NCI-H2107 treated with DMSO at 0.1 percent for 48 hours (cell line): ENCODE data around the gene STT3A.

Experiments used
- DNase-seq: peaks from one replicate; lab custom pipeline; 2025; ENCODE audit not compliant: unreplicated experiment; lab: John Stamatoyannopoulos, UW

STT3A gene

DNA sequence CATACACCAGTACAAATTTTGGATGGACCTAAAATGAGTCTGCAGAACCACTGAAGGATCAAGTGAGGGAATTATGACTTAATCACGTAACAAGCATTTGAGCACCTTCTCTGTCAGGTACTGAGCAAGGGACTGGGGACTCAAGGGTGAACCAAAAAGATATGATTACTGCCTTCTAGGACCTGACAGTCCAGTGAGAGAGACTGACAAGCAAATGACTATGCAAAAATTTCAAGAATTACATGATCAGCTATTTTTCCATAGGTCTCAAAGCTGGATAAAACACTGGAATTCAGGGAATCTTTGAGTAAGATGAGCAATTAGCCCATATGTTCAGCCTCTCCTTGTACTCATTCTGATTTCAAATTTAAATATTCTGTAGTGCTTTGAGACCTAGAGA is 5.2 kb upstream of the STT3A start:
- DNase-seq: no peak

DNA sequence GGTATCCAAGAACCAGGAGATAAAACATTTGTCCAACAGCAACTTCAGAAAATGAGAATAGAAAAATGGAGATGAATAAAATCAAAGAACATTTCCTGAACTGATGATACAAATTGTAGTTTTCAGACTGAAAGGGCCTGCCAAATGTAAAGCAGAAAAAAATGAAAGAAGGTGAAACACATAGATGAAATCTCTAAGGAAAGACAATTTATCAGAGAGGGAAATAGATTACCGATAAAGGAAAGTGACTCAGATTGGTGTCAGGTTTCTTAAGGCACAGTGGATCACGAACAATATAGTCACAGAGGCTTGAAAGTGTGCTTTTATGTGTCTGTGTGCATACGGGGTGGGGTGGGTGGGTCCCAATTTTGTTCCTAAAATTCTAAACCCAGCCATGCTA is 4.1 kb upstream of the STT3A start:
- no peak for DNase-seq

DNA sequence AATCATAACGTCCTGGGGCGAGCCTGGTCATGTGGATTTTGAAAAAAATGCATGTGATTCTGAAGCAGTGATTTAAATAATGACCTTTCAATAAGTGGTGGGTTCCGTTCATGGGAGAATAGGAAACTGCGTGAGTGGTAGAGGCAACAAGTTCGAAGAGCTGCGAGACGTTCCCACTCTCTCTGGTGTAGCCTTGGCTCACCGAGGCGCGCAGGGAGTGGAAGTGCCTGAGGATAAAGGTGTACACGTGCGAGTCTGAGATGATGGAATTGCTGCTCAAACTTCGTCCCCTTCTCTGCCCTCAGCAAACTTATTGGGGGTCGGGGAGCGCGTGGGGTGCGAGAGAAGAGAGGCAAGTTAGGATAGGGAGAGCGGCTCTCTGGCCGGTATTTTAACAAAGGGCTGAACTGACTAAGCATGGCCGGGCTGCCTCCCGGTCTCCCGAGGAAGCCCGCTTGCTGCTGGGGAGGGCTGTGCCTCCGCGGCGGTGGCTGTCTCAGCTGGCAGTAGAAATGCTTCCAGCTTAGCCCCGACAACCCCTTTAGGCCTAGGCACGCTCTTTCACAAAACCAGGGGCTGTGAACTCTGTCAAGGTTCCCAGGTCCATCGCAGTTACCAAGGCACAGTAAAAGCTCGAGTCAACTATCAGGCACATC is 875 bp upstream of the STT3A start:
- DNase-seq: no peak

DNA sequence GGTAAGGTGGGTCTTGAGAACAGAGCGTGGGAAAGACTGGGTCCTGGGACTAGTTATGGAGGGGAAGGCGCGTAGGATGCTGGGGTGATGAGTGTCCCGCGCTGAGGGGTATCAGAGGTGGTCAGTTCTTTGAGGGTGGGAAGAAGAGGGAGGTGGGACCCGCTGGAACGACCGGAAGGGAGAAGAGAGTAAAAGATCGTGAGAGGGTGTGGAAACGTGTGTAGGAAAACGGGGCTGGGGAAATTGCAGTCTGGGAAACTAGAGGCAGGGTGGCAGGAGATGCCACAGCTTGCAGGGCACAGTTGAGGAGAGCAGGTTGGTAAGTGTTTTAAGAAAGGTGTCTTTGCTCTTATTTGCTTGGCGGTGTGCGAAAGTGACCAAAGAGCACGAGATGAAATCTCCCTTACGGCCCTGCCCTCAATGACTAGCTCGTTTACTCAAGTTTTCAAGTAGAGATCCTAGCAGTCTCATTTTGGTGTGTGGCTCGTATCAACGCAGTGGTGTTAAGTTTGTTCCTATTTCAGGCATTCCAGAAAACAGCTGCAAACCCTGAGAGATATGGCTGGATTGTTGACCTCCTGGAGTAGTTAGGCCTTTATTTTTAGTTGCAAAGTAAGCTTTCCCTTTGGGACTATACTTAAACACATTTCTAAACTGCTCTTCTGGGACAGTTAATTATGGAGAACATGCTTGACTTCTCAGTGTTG is 615 bp downstream of the STT3A start:
- no peak for DNase-seq

DNA sequence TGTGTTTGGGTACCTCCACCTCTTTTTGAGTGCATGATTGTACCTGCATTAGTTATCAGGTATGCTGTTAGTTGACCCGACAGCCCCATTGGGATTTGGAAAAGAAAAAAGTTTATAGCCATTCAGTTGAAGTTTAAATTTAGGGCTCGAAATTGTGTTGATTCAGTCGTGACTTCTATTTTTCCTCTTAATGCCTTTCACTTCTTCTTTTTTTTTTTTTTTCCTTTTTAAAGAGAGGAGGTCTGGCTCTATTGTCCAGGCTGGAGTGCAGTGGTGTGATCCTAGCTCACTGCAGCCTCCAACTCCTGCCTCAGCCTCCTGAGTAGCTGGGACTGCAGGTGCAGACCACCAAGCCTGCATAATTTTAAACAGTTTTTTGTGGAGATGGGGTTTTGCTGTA is 2.3 kb downstream of the STT3A start:
- no peak for DNase-seq

DNA sequence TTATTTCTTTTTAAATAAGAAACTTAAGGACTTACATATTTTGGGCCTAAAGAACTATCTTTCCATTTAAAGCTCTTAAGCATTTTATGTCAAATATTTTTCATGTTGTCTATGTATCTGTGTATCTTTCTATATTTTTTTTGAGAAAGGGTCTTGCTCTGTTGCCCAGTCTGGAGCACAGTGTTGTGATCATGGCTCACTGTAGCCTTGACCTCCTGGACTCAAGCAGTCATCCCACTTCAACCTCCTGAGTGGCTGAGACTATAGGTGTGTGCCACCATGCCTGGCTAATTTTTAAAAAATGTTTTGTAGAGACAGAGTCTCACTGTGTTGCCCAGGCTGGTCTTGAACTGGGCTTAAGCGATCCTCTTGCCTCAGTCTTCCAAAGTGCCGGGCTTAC is 8.0 kb downstream of the STT3A start:
- DNase-seq: no peak

DNA sequence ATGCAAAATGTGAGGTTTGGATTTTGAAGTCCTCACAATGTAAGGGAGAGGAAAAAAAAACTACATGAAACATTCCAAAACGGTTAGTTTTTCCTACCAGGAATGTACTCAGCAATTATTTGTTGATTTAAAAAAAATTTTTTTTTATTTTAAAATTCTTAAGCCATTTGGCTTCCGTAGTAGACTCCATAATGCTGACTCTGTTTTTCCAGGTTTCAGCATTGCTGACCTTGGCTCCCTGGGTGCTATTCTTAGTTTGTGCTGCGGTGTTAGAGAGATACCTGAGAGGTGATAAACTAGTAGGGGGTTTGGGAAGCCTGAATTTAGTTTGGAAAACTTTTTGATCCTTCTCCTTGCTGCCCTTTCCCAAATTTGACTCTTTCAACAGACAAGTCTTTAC is 10.6 kb downstream of the STT3A start:
- no peak for DNase-seq

DNA sequence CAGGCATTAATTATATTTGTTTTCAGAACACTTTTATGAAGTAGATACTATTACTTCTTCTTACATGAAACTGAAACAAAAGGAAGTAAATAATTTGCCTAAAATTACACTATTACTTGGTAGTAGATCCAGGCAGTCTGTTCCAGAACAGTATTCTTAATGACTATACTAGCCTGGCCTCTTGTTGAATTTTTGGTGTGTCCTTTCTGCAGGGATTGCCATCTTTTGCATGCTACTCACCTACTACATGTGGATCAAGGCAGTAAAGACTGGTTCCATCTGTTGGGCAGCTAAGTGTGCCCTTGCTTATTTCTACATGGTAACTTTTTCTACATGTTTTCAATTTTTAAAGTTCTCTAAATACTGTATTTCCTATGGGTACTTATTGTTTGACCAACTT is 12.8 kb downstream of the STT3A start:
- no peak for DNase-seq

DNA sequence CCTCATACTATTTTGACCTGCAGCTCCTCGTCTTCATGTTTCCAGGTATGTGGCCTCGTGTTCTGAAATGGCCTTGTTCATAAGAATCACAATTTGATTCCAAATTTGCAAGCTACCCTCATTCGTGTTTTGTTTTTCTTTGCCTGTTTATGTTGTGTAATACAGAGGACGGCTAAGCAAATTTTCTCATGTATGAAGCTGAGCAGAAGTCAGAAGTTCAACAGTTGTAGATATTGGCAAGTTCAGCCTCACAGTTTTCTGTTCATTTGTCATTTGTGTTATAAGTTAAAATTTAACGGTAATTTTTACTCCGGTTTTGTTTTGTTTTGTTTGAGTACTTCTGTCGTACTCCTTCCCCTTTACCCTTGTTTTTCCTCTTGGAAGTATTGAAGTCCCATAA is 16.9 kb downstream of the STT3A start:
- DNase-seq: no peak

DNA sequence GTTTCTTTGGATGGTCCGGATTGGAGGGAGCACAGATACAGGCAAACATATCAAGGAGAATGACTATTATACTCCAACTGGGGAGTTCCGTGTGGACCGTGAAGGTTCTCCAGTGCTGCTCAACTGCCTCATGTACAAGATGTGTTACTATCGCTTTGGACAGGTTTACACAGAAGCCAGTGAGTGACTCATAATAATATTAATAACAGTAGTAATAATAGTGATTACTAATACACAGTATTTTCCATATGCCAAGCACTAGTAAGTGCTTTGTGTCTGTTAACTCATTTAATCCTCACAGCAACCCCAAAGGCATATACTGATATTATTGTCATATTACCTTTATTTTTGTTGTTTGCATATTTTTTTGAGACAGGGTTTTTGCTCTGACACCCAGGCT is 25.7 kb downstream of the STT3A start:
- no peak for DNase-seq

DNA sequence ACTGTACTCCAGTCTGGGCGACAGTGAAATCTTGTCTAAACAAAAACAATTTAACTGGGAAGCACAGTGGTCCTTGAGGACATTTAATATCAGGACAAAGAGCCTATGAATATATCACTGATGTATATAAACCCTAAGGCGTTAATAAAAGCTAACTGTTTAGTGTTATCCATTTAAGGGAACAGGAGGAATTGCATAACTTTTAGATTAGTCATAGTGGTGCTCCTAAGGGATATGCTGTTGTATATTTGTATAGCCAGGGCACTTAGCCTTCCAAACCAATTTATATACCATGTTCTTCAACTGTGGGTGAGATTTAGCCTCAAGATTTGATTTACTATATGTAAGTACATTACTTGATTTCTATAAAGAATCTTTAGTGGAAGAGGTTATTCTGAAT is 29.3 kb downstream of the STT3A start:
- DNase-seq: no peak

DNA sequence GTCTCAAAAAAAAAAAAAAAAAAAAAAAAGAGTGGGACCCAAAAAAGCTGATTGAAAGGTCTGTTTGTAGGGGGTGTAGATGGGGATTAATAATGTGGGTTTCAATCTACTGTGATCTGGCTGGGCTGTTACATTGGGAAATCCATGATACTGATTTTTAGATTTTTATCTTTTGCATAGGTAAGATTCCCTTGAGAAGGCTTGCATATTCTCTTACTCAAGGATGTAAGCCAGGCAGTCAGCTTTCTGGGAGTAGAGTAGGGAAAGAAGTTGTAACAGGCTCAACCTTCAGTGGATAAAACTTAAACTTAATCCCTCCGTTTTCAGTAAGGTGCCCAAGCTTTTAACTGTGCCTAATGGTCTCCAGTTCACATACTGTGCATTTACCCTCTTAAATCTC is 30.4 kb downstream of the STT3A start:
- no peak for DNase-seq

DNA sequence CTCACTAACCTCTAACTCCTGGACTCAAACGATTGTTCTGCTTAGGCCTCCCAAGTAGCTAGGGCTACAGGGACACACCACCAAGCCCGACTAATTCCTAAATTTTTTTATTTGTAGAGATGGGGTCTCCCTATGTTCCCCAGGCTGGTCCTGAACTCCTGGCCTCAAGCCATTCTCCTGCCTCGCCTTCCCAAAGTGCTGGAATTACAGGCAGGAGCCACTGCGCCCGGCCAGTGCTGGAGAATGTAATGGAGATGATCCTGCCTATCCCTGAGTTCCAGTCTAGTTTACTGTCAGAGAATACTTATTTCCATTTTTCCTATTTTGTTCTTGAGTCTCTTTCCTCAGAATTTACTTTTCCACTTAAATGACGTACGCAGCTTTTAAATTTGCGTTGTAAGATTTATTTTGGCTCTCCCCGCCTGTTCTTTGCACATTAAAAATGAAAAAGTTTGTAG is 32.1 kb downstream of the STT3A start, which contains the start of gene CHEK1:
Gene CHEK1 (plus strand): TSS at position 408 of the 458 bp plus-strand sequence. CDS start 1,606 bp downstream, outside the sequence.
- DNase-seq: no peak

DNA sequence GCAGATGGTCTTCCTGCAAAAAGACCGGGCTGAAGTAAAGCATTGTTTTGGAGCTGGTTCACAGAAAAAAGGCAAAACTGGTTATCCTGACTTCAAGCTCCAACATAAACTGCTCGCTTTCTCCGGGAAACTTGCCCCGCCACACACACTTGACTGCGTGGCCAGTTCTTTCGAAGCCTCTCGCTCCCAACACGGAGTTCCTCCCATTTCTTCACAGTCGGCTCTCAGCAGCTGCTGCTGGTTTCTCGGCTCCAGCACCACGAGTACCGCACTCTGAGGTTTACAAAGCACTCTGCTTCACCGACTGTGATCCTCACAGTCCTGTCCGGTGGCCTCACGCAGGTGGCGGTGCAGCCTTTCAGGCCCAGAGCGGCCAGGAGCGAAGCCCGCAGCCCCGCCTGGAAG is 32.6 kb downstream of the STT3A start:
- no peak for DNase-seq

DNA sequence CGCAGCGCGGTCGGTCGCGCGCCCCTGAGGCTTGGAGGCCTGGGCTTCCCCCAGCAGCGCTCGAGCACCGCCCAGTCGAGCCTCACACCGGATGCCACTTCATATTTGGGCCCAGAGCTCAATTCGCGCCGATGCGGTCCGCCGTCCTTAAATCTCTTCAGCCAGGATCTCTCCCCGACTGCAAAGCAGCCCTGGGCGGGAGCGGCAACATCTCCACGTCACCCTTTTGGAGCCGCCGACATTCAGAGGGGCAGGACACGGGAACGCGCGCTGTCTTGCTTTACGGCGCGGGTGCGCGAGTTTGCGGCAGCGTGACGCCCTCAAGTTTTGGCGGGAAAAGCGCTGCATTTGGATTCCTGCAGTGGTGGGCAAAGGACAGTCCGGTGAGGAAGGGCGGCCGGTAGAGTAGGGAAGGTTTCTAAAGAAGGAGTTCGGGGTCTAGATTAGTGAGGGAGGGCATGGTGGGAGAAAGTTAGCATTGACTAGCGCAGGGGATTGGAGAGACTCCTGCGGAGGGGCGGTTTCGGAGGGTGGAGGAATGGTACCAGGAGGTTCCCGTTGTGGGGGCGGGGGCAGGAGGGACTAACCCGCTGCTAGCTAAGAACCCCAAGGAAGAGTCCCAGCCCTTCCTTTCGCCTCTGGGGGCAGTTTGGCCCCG is 33.1 kb downstream of the STT3A start:
- peak; percentile 37 for DNase-seq

DNA sequence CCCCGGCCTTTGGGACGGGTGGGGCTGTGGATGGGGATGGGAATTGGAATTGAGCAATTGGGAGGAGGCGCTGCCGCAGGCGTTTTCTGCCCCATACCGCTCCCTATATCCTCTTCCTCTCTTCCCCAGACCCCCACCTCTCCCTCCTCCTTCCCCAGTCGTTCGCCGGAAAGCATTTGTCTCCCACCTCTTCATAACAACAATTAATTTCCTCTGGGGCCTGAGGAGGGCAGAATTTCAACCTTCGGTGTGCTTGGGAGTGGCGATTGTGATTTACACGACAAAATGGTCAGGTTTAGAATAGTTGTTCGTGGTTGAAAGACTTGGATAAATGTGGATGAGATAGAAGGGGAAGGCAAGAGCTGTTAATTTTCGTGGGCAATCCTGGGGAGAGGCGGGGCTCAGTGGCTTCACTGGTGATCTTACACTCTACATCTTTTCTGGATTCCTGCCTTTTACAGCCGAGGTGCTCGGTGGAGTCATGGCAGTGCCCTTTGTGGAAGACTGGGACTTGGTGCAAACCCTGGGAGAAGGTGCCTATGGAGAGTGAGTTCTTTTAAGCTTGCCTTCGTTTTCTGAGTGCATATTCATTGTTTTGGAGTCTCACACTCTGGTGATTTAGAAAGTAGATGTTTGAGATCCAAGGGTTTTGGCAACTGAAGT is 33.8 kb downstream of the STT3A start:
- peak; percentile 40 for DNase-seq

DNA sequence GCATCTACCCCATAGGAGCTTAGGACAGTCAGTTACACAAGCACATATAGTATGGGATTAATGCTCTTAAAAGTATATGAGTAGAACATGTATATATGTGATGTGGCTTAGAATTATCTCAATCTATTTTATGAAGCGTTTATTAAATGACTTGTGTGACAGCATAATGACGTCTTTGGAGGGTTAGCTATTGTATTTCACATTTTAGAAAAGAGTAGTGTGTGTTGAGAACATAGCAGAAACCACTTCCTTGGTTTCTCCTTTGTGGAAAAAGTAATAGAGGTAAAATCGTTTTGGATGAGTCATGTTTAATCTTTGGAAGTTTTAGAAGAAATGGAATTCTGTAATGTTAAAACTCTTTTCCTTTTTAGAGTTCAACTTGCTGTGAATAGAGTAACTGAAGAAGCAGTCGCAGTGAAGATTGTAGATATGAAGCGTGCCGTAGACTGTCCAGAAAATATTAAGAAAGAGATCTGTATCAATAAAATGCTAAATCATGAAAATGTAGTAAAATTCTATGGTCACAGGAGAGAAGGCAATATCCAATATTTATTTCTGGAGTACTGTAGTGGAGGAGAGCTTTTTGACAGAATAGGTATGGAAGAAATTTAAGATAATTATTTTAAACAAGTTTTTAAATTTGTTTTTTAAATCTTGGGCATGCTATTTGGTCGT is 34.7 kb downstream of the STT3A start:
- no peak for DNase-seq

DNA sequence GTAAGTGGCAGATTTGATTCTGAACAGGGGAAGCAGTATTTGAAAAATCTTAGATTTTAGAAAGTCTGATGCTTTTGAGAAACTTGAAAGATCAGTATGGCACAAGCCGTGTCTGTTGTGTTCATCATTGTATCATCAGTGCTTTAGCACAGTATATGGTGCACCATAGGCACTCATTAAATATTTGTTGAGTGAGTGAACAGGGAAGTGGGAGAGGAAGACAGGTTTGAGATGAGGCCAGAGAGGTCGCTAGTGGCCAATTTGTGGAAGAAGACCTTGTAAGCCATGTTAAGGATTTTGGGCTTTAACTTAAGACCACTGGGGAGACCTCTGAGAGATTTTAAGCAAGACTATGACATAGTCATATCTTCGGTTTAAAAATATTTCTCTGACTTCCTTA is 45.2 kb downstream of the STT3A start:
- DNase-seq: no peak

DNA sequence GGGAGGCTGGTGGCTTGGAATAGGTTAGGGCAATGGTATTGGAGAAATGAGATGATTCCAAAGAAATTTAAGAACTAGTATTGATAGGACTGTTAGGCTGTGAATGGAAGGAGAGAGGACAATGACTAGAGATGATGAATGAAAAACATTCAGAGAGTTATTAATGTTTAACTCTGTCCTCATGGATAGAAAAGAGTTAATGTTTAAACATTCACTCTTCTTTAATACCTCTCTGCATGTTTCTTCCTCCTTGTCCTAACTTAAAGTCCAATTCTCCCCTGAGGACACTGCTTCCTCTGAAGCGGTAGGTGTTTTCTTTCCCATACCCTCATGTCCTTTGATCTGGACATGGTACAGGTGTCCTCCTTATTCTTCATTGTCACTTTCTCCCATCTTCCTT is 45.7 kb downstream of the STT3A start:
- DNase-seq: no peak

DNA sequence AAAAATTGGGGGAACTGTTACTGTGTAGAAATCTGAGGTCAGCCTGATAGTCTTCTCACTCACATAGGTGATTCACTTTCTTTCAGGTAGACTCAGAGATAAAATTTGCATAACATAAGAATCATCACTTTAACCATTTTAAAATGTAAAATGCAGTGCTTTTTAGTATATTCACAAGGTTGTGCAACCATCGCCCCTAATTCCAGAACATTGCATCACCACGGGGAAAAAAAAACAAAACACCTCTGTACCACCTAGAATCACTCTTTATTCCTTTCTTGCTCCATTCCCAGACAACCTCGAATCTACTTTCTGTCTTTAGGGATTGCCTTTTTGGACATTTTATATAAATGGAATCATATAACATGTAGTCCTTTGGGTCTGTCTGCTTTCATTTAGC is 53.2 kb downstream of the STT3A start:
- DNase-seq: no peak

DNA sequence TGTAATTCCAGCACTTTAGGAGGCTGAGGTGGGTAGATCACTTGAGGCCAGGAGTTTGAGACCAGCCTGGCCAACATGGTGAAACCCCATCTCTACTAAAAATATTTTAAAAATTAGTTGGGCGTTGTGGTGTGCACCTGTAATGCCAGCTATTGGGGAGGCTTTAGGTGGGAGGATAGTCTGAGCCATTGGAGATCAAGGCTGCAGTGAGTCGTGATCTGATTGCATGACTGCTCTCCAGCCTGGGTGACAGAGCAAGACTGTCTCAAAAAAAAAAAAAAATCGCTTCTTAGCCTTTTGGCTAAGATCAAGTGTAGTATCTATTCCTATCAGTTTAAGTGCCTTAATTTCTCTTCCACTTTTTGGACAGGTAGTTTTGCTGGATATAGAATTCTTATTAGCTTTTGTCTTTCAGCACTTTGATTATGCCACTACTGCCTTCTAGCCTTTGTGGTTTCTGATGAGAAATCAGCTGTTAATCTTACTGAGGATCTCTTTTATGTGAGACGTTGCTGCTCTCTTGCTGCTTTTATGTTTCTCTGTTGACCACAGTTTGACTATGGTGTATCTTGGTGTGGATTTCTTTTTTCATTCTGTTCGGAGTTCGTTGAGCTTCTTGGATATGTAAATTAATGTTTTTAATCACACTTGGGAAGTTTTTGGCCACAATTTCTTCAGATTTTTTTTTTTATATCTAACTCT is 57.0 kb downstream of the STT3A start:
- no peak for DNase-seq
